B cell (primary cell): Measurements from ENCODE around the gene BRD1.

Source experiments
- CTCF ChIP-seq: fragments of 200-600 bp; IDR thresholded peaks from one replicate; pipeline ENCODE4 v1.8.0; 2022; ENCODE audit warnings: antibody characterized with exemption, mild to moderate bottlenecking
- EZH2 ChIP-seq: IDR thresholded peaks from 2 replicates; pipeline ENCODE4 v1.6.1; 2012; ENCODE audit warnings: borderline replicate concordance, low read depth, mild to moderate bottlenecking, moderate library complexity, low read length; ENCODE audit not compliant: insufficient read depth, poor library complexity, severe bottlenecking

GRCh38 chr22:49861642-49862495 lies 34.2 kb upstream of the BRD1 start:
- TF ChIP-seq CTCF (no peak), EZH2 (no peak)
